IMR-90 (cell line): ENCODE results near the gene IBSP. TPM values are rescaled to one million over a fixed set of nuclear protein-coding genes. Genes with fewer than 3 reads are reported as not detected.

Experiments used
- ATAC-seq: fragments of 200-7000 bp; cut with Tn5 transposase; 2 replicates; pipeline ENCODE4 v1.9.1; 2020; ENCODE audit warnings: low read depth, mild to moderate bottlenecking, moderate library complexity
- BruUV-seq: library from RNA; stranded (reverse); fragments of 400-500 nt; replicated peaks from 2 replicates; lab custom pipeline; 2021; lab: Mats Ljungman, UMichigan
- CTCF ChIA-PET: fragments of 300-600 bp; formaldehyde crosslinking; extraction: SDS; loops from one replicate; lab custom pipeline; 2021; ENCODE audit warnings: antibody characterized with exemption; lab: Yijun Ruan, JAX
- POLR2A ChIA-PET: fragments of 300-600 bp; sonication (Branson Sonifier 250); formaldehyde crosslinking; loops from one replicate; lab custom pipeline; 2022; ENCODE audit warnings: antibody characterized with exemption; ENCODE audit not compliant: unreplicated experiment; lab: Charles Lee
- DNase-seq: peaks from one replicate; pipeline ENCODE4 v3.0.0; 2013
- H2AFZ ChIP-seq: replicated peaks from 2 replicates; pipeline ENCODE3; 2013; ENCODE audit warnings: low read length, mild to moderate bottlenecking; ENCODE audit not compliant: poor library complexity
- H2AK5ac ChIP-seq: 2 replicates; pipeline ENCODE4 v1.6.1; 2013; ENCODE audit warnings: low read depth, low read length, inconsistent platforms
- H2AK9ac ChIP-seq: replicated peaks from 2 replicates; pipeline ENCODE3; 2013; ENCODE audit warnings: mild to moderate bottlenecking, low read depth, low read length, moderate library complexity; ENCODE audit not compliant: poor library complexity
- H2BK120ac ChIP-seq: 2 replicates; pipeline ENCODE4 v1.6.1; 2013; ENCODE audit warnings: low read depth, low read length, inconsistent platforms
- H2BK15ac ChIP-seq: 3 replicates; pipeline ENCODE4 v1.6.1; 2013; ENCODE audit warnings: low read depth, low read length, inconsistent platforms
- H2BK20ac ChIP-seq: 2 replicates; pipeline ENCODE4 v1.6.1; 2013; ENCODE audit warnings: low read depth, mild to moderate bottlenecking, inconsistent platforms, low read length, moderate library complexity
- H2BK5ac ChIP-seq: 2 replicates; pipeline ENCODE4 v1.6.1; 2013; ENCODE audit warnings: mild to moderate bottlenecking, low read depth, low read length, inconsistent platforms; ENCODE audit not compliant: poor library complexity, severe bottlenecking
- H3K14ac ChIP-seq: replicated peaks from 2 replicates; pipeline ENCODE4 v1.6.1; 2013; ENCODE audit warnings: low read depth, low read length, inconsistent platforms
- H3K18ac ChIP-seq: 2 replicates; pipeline ENCODE4 v1.6.1; 2013; ENCODE audit warnings: low read depth, low read length, control low read depth
- H3K23ac ChIP-seq: 2 replicates; pipeline ENCODE4 v1.6.1; 2013; ENCODE audit warnings: low read depth, low read length, inconsistent platforms
- H3K27ac ChIP-seq: 2 replicates; pipeline ENCODE4 v1.5.1; 2013; ENCODE audit warnings: mild to moderate bottlenecking, control low read depth, low read length; ENCODE audit not compliant: insufficient read depth
- H3K27me3 ChIP-seq: 2 replicates; pipeline ENCODE4 v1.6.1; 2013; ENCODE audit warnings: low read length; ENCODE audit not compliant: control insufficient read depth, insufficient read depth
- H3K36me3 ChIP-seq: 2 replicates; pipeline ENCODE4 v1.6.1; 2013; ENCODE audit warnings: low read length, mixed read lengths; ENCODE audit not compliant: control insufficient read depth, insufficient read depth
- H3K4ac ChIP-seq: 2 replicates; pipeline ENCODE4 v1.6.1; 2013; ENCODE audit warnings: low read depth, low read length, inconsistent platforms
- H3K4me1 ChIP-seq: 2 replicates; pipeline ENCODE4 v1.6.1; 2013; ENCODE audit warnings: low read length, mixed read lengths; ENCODE audit not compliant: control insufficient read depth, insufficient read depth
- H3K4me2 ChIP-seq: 2 replicates; pipeline ENCODE4 v1.6.1; 2013; ENCODE audit warnings: low read depth, mild to moderate bottlenecking, control low read depth, low read length, moderate library complexity
- H3K4me3 ChIP-seq: 2 replicates; pipeline ENCODE4 v1.5.1; 2013; ENCODE audit warnings: low read depth, mild to moderate bottlenecking, control low read depth, low read length, moderate library complexity; ENCODE audit not compliant: insufficient read depth
- H3K56ac ChIP-seq: 2 replicates; pipeline ENCODE4 v1.6.1; 2013; ENCODE audit warnings: low read length, inconsistent platforms; ENCODE audit not compliant: insufficient read depth; ENCODE audit errors: extremely low read depth
- H3K79me1 ChIP-seq, 2 experiments: 2 replicates each; pipeline ENCODE4 v1.6.1; 2013; ENCODE audit warnings: low read length in 2 of 2, inconsistent platforms in 1 of 2, low read depth in 1 of 2
- H3K9ac ChIP-seq: 2 replicates; pipeline ENCODE4 v1.6.1; 2013; ENCODE audit warnings: low read depth, low read length, control low read depth
- H3K9me1 ChIP-seq: 2 replicates; pipeline ENCODE4 v1.6.1; 2013; ENCODE audit warnings: low read length, inconsistent platforms; ENCODE audit not compliant: insufficient read depth
- H3K9me3 ChIP-seq: 2 replicates; pipeline ENCODE4 v1.6.1; 2013; ENCODE audit warnings: low read length; ENCODE audit not compliant: control insufficient read depth, insufficient read depth
- H4K20me1 ChIP-seq: 2 replicates; pipeline ENCODE4 v1.6.1; 2013; ENCODE audit warnings: low read length, inconsistent platforms; ENCODE audit not compliant: insufficient read depth
- H4K5ac ChIP-seq: 2 replicates; pipeline ENCODE4 v1.6.1; 2013; ENCODE audit warnings: mild to moderate bottlenecking, low read depth, low read length, control low read depth
- H4K8ac ChIP-seq, 2 experiments: 2 replicates each; pipeline ENCODE4 v1.6.1; 2013; ENCODE audit warnings: low read depth in 2 of 2, low read length in 2 of 2, control low read depth in 1 of 2, inconsistent platforms in 1 of 2
- H4K91ac ChIP-seq: 2 replicates; pipeline ENCODE4 v1.6.1; 2013; ENCODE audit warnings: low read depth, low read length, inconsistent platforms; ENCODE audit not compliant: insufficient read depth
- BHLHE40 ChIP-seq: fragments of 150-350 bp; IDR thresholded peaks from 2 replicates; pipeline ENCODE4 v1.6.1; 2016; ENCODE audit warnings: mild to moderate bottlenecking, low read depth, low read length
- CEBPB ChIP-seq: IDR thresholded peaks from 2 replicates; pipeline ENCODE4 v1.6.1; 2012; ENCODE audit warnings: low read depth, low read length, improper control_type of control experiment
- CHD1 ChIP-seq: IDR thresholded peaks from 2 replicates; pipeline ENCODE4 v1.6.1; 2012; ENCODE audit warnings: low read depth, low read length, improper control_type of control experiment
- CTCF ChIP-seq: conservative IDR thresholded peaks from 2 replicates; pipeline ENCODE4 v1.5.1; 2012; ENCODE audit warnings: mild to moderate bottlenecking, low read depth, low read length, improper control_type of control experiment
- FOS ChIP-seq: fragments of 150-350 bp; IDR thresholded peaks from 2 replicates; pipeline ENCODE4 v1.6.1; 2016; ENCODE audit warnings: low read depth, low read length
- MAFK ChIP-seq: IDR thresholded peaks from 2 replicates; pipeline ENCODE4 v1.6.1; 2012; ENCODE audit warnings: low read depth, low read length, improper control_type of control experiment
- MAZ ChIP-seq: IDR thresholded peaks from 2 replicates; pipeline ENCODE4 v1.6.1; 2012; ENCODE audit warnings: low read depth, mild to moderate bottlenecking, low read length, improper control_type of control experiment, moderate library complexity, borderline replicate concordance
- MXI1 ChIP-seq: IDR thresholded peaks from 2 replicates; pipeline ENCODE4 v1.6.1; 2012; ENCODE audit warnings: low read depth, mild to moderate bottlenecking, low read length, moderate library complexity, borderline replicate concordance
- NFE2L2 ChIP-seq: fragments of 150-350 bp; IDR thresholded peaks from 2 replicates; pipeline ENCODE4 v1.6.1; 2016; ENCODE audit warnings: low read depth, mild to moderate bottlenecking, low read length
- POLR2A ChIP-seq: IDR thresholded peaks from 2 replicates; pipeline ENCODE4 v1.6.1; 2012; ENCODE audit warnings: mild to moderate bottlenecking, low read depth, low read length
- RAD21 ChIP-seq: IDR thresholded peaks from 2 replicates; pipeline ENCODE4 v1.6.1; 2012; ENCODE audit warnings: low read length, improper control_type of control experiment
- RCOR1 ChIP-seq: IDR thresholded peaks from 2 replicates; pipeline ENCODE4 v1.6.1; 2012; ENCODE audit warnings: mild to moderate bottlenecking, low read length, improper control_type of control experiment; ENCODE audit not compliant: insufficient replicate concordance
- RFX5 ChIP-seq: IDR thresholded peaks from 2 replicates; pipeline ENCODE4 v1.8.0; 2012; ENCODE audit warnings: low read depth, mild to moderate bottlenecking, low read length, moderate library complexity
- SMC3 ChIP-seq: fragments of 150-350 bp; IDR thresholded peaks from 2 replicates; pipeline ENCODE4 v1.6.1; 2016; ENCODE audit warnings: low read depth, mild to moderate bottlenecking, antibody characterized with exemption, low read length, moderate library complexity
- USF2 ChIP-seq: fragments of 150-350 bp; IDR thresholded peaks from 2 replicates; pipeline ENCODE4 v1.6.1; 2017; ENCODE audit warnings: mild to moderate bottlenecking, antibody characterized with exemption, low read length, low read depth
- WGBS, 2 experiments: methylation state at CpG; one replicate each; pipeline versions ENCODE4 v1.1.5 to v1.1.7; 2013; ENCODE audit warnings: missing lambda C conversion rate in 2 of 2; ENCODE audit not compliant: insufficient read length in 1 of 2; ENCODE audit errors: extremely low coverage in 2 of 2; 5-methylcytosine and 5-hydroxymethylcytosine counted together
- dilution Hi-C: fragments of 300-500 bp; cut with HindIII; formaldehyde crosslinking; loops from one replicate; pipeline ENCODE4 v1.14.3; 2018; ENCODE audit warnings: low sequenced_read_pairs; ENCODE audit not compliant: unreplicated experiment
- in situ Hi-C: fragments of 300-500 bp; cut with MboI; formaldehyde crosslinking; loops from 3 replicates; pipeline ENCODE4 v1.14.3; 2019; ENCODE audit warnings: low sequenced_read_pairs, inconsistent platforms, mixed read lengths
- intact Hi-C: fragments of 100-400 bp; cut with micrococcal nuclease; formaldehyde crosslinking; loops from 2 replicates; pipeline ENCODE4 v1.10.0; 2022
- polyA plus RNA-seq, 3 experiments: library from polyadenylated mRNA; depleted of rRNA; stranded (reverse); fragments of >200 nt; gene quantifications; 2 replicates each; pipeline ENCODE4 v1.2.3, GENCODE V29; 2012; ENCODE audit warnings: low replicate concordance in 1 of 3
- total RNA-seq: library from RNA; depleted of rRNA; stranded (reverse); fragments of >200 nt; gene quantifications from 2 replicates; pipeline ENCODE4 v1.2.3, GENCODE V29; 2012
- TF ChIP-seq, protein P1 (sequence below): fragments of 150-350 bp; IDR thresholded peaks from 2 replicates; pipeline ENCODE4 v1.6.1; 2016; ENCODE audit warnings: low read depth, mild to moderate bottlenecking, low read length, moderate library complexity, borderline replicate concordance

Gene IBSP
- total and polyA plus RNA-seq, 2 of the 4 experiments (the other 2 are of a cell fraction), result not detected

- Histone ChIP-seq H3K23ac (no peak overlapping the region), H3K9ac (no peak overlapping the region), H2AK9ac (no peak overlapping the region), H3K4me3 (no peak overlapping the region), H2BK15ac (no peak overlapping the region), H4K8ac (no peak overlapping the region), H3K56ac (no peak overlapping the region), H2BK20ac (no peak overlapping the region), H4K91ac (no peak overlapping the region), H3K4ac (no peak overlapping the region), H3K14ac (no peak overlapping the region), H3K18ac (no peak overlapping the region), H3K36me3 (no peaks in the 10 kb centered on the region), H4K5ac (no peak overlapping the region), H3K27me3 (no peaks in the 10 kb centered on the region), H3K79me1 (no peaks in the 10 kb centered on the region), H3K9me1 (no peaks in the 10 kb centered on the region), H2BK120ac (no peak overlapping the region), H2AK5ac (no peak overlapping the region), H3K9me3 (no peaks in the 10 kb centered on the region), H3K4me1 (no peaks in the 10 kb centered on the region), H3K4me2 (no peak overlapping the region), H3K27ac (no peak overlapping the region), H4K20me1 (no peaks in the 10 kb centered on the region), H2BK5ac (no peak overlapping the region), H2AFZ (no peak overlapping the region)
- dilution Hi-C loops (no loop called here), intact Hi-C loops (no loop called here), in situ Hi-C loops (no loop called here)
- ChIA-PET CTCF (no interaction called here), POLR2A (no interaction called here)
- ATAC-seq (no peak), DNase-seq (no peak)
- no TSS peak for BruUV-seq
- WGBS, 2 experiments, result no CpG with 5 or more reads among the region's 2 CpGs
- no peak for TF ChIP-seq RAD21
- TF ChIP-seq SMC3, result no peak
- no peak for TF ChIP-seq CEBPB
- TF ChIP-seq RCOR1, result no peak
- TF ChIP-seq, protein P1, sequence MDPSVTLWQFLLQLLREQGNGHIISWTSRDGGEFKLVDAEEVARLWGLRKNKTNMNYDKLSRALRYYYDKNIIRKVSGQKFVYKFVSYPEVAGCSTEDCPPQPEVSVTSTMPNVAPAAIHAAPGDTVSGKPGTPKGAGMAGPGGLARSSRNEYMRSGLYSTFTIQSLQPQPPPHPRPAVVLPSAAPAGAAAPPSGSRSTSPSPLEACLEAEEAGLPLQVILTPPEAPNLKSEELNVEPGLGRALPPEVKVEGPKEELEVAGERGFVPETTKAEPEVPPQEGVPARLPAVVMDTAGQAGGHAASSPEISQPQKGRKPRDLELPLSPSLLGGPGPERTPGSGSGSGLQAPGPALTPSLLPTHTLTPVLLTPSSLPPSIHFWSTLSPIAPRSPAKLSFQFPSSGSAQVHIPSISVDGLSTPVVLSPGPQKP, result no peak
- TF ChIP-seq POLR2A, result no peak
- no peak for TF ChIP-seq FOS
- TF ChIP-seq RFX5, result no peak
- TF ChIP-seq CTCF, result no peak
- TF ChIP-seq BHLHE40, result no peak
- TF ChIP-seq MAZ, result no peak
- TF ChIP-seq NFE2L2, result no peak
- TF ChIP-seq MXI1, result no peak
- TF ChIP-seq USF2, result no peak
- TF ChIP-seq CHD1, result no peak
- TF ChIP-seq MAFK, result no peak
Measured at GRCh38 chr4:87749883-87750282, 49.5 kb upstream of the IBSP start.
